ENCODE measurements around the gene DUSP8.

DNA sequence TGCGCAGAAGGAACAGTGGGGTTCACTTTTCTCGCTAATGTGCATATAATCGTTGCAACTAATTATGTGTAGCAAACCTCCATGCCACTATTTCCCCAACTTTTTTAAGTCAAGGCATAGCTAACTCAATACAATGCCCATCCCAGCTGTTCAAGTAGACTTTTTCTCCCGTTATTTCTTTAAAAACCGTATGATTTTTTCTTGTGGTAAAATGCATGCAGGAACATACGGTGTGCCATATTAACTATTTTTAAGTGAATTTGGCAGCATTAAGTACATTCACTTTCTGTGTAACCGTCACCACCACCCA, 2.8 kb upstream of the DUSP8 start:
- TF ChIP-seq, protein P1, sequence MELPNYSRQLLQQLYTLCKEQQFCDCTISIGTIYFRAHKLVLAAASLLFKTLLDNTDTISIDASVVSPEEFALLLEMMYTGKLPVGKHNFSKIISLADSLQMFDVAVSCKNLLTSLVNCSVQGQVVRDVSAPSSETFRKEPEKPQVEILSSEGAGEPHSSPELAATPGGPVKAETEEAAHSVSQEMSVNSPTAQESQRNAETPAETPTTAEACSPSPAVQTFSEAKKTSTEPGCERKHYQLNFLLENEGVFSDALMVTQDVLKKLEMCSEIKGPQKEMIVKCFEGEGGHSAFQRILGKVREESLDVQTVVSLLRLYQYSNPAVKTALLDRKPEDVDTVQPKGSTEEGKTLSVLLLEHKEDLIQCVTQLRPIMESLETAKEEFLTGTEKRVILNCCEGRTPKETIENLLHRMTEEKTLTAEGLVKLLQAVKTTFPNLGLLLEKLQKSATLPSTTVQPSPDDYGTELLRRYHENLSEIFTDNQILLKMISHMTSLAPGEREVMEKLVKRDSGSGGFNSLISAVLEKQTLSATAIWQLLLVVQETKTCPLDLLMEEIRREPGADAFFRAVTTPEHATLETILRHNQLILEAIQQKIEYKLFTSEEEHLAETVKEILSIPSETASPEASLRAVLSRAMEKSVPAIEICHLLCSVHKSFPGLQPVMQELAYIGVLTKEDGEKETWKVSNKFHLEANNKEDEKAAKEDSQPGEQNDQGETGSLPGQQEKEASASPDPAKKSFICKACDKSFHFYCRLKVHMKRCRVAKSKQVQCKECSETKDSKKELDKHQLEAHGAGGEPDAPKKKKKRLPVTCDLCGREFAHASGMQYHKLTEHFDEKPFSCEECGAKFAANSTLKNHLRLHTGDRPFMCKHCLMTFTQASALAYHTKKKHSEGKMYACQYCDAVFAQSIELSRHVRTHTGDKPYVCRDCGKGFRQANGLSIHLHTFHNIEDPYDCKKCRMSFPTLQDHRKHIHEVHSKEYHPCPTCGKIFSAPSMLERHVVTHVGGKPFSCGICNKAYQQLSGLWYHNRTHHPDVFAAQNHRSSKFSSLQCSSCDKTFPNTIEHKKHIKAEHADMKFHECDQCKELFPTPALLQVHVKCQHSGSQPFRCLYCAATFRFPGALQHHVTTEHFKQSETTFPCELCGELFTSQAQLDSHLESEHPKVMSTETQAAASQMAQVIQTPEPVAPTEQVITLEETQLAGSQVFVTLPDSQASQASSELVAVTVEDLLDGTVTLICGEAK (IDR thresholded peaks at IDR 0.05), result no peak
- TF ChIP-seq, protein P1 (CRISPR knock-in tag; IDR thresholded peaks at IDR 0.05), result no peak
- TF ChIP-seq, protein P2, sequence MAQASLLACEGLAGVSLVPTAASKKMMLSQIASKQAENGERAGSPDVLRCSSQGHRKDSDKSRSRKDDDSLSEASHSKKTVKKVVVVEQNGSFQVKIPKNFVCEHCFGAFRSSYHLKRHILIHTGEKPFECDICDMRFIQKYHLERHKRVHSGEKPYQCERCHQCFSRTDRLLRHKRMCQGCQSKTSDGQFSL (CRISPR knock-in tag; IDR thresholded peaks at IDR 0.05), result no peak
- TF ChIP-seq, protein P2 (tag; IDR thresholded peaks at IDR 0.05), result no peak
- TF ChIP-seq, protein P3, sequence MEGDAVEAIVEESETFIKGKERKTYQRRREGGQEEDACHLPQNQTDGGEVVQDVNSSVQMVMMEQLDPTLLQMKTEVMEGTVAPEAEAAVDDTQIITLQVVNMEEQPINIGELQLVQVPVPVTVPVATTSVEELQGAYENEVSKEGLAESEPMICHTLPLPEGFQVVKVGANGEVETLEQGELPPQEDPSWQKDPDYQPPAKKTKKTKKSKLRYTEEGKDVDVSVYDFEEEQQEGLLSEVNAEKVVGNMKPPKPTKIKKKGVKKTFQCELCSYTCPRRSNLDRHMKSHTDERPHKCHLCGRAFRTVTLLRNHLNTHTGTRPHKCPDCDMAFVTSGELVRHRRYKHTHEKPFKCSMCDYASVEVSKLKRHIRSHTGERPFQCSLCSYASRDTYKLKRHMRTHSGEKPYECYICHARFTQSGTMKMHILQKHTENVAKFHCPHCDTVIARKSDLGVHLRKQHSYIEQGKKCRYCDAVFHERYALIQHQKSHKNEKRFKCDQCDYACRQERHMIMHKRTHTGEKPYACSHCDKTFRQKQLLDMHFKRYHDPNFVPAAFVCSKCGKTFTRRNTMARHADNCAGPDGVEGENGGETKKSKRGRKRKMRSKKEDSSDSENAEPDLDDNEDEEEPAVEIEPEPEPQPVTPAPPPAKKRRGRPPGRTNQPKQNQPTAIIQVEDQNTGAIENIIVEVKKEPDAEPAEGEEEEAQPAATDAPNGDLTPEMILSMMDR (IDR thresholded peaks at IDR 0.05 in 2 of 3, conservative IDR thresholded peaks at IDR 0.05 in 1 of 3; ENCODE audit: insufficient read depth in 2 of 3, low read depth in 1 of 3, low read length in 3 of 3), result no peak
- TF ChIP-seq NUFIP1 (IDR thresholded peaks at IDR 0.05; ENCODE audit: partially characterized antibody) (no peak), SIX5 (IDR thresholded peaks at IDR 0.05; ENCODE audit: borderline replicate concordance in 1 of 2, insufficient read depth in 1 of 2, low read depth in 1 of 2, low read length in 2 of 2) (no peak), NCOR1 (IDR thresholded peaks at IDR 0.05) (no peak), KLF16 (IDR thresholded peaks at IDR 0.05) (no peak), TCF7L2 (IDR thresholded peaks at IDR 0.05; ENCODE audit: low read depth, low read length) (no peak), ZFP36 (IDR thresholded peaks at IDR 0.05; ENCODE audit: low read depth, low read length, partially characterized antibody) (no peak)
- TF ChIP-seq, protein P4, sequence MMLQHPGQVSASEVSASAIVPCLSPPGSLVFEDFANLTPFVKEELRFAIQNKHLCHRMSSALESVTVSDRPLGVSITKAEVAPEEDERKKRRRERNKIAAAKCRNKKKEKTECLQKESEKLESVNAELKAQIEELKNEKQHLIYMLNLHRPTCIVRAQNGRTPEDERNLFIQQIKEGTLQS (IDR thresholded peaks at IDR 0.05), result no peak
- TF ChIP-seq, protein P4 (CRISPR knock-in tag; conservative IDR thresholded peaks at IDR 0.05), result no peak
- TF ChIP-seq, protein P5, sequence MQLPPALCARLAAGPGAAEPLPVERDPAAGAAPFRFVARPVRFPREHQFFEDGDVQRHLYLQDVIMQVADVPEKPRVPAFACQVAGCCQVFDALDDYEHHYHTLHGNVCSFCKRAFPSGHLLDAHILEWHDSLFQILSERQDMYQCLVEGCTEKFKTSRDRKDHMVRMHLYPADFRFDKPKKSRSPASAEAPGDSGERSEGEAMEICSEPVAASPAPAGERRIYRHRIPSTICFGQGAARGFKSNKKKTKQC (CRISPR knock-in tag; IDR thresholded peaks at IDR 0.05), result no peak
